GM19351 (cell line): ENCODE measurements around the gene CENPO.
"Not testable (repeated sequence)": the region's sequence is repeated elsewhere in the genome, so short reads cannot be mapped to it uniquely, and the experiment has no call there.

Experiments
- ATAC-seq: cut with Tn5 transposase; IDR thresholded peaks from one replicate; pipeline ENCODE4 v1.9.1; 2021; ENCODE audit warnings: mild to moderate bottlenecking, moderate library complexity; ENCODE audit not compliant: unreplicated experiment

The CENPO gene

DNA sequence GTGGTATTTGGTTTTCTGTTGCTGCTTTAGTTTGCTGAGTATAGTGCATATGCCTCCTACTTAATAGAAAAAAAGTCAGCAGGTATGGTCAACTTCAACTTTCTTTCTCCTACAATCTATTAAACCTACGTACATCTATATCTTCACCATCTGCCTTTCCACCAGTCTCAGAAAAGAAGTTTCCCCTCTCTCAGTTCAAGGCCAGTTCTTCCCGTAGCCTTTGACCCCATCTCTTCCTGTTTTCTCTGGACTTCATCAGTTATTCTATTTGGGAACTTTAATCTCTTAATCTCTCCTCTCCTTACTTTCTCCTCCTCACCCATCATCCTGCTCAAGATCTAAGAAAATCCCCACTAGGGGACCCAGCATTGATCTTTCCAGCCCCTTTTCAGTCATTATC, 5.7 kb upstream of the CENPO start:
- no peak for ATAC-seq

GRCh38 chr2:24788816-24789215, 4.4 kb upstream of the CENPO start:
- ATAC-seq: no peak

- ATAC-seq: no peak
Measured at GRCh38 chr2:24791452-24791851, 1.8 kb upstream of the CENPO start.

DNA sequence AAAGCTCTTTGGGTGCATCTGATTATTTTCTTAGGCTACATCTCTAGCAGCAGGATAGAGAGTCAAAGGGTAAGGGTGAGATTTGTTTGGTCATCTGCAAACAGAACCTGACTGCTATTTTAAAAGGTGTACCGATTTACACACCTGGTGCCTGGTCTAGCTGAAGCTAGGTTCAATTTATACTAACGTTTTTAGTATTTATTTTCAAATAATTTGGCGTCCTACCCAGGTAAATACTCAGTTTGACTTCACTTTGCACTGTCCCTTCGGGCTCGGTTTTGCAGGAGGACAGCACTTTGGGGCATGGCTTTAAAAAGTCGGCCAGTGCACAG, 717 bp upstream of the CENPO start:
- ATAC-seq: peak; percentile 32

DNA sequence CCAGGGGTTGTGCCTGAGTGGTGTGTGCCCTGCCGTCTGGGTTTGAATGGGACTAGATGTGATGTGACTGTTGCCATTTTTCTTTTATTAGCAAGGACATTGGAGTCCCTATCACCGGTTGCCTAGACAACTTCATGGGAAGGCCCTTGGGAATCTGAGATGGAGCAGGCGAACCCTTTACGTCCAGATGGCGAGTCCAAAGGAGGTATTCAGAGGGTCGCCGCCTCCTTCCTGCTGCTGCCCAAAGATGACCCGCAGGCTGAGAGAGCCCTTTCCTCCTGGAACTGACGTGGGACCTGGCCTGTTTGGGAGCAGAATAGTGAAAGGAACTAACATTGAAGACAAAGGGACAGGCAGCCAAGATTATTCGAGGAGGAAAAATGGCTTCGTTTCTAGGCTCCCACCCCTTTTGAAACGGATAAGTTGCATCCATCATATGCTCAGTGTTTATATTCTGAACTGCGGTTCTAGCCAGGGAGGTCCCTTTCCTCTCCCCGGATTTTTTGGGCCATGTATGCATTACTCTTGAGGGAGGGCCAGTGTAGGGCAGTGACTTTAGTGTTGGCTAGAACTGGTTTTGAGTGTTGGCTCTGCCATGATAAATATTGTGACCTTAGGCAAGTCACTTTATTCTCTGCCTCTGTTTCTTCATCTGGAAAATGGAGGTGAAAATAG, 673 bp downstream of the CENPO start:
- ATAC-seq: no peak

- no peak for ATAC-seq
Measured at GRCh38 chr2:24797644-24798043, 4.4 kb downstream of the CENPO start.

GRCh38 chr2:24800487-24800886, 7.3 kb downstream of the CENPO start:
- not testable (repeated sequence) for ATAC-seq

- not testable (repeated sequence) for ATAC-seq
Measured at GRCh38 chr2:24805811-24806660, 12.8 kb downstream of the CENPO start.

DNA sequence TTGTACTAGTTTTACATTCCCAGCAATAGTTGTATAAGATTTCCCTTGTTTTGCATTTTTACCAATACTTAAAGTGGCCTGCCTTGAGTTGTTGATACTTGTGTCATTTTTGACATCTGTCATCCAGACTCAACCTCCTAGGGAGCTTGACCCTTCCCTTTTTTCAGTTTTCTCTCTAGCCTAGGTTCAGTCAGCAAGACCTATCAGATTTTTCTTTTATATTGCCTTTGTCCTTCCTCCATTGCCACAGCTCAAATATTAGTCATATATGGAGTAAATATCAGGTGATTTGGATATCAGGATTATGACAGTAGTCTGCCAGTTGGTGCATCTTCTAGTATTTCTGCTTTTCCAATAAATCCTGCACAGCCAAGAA, 13.4 kb downstream of the CENPO start:
- ATAC-seq: no peak

GRCh38 chr2:24809316-24810007, 16.2 kb downstream of the CENPO start:
- no peak for ATAC-seq

DNA sequence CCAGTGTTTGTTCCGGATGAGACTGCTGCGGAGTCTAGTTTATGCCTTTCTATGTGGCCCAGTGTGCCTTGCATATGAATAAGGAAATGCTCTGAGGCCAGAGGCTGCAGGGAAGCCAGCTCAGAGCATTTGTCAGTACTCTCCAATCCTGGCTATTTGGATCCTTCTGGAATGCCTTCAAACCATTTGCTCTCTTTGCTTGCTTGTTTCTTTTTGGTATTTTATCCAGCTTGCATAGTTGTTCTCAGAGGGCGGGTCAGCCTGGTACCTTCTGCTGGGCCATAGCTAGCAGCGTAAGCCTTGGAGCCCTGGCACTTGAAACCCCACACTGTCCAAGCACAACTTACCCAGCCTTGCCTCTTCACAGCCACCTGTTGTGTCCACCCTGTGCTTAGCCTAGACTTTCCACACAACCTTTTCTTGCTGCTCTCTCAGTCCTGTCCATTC, 20.5 kb downstream of the CENPO start:
- no peak for ATAC-seq

DNA sequence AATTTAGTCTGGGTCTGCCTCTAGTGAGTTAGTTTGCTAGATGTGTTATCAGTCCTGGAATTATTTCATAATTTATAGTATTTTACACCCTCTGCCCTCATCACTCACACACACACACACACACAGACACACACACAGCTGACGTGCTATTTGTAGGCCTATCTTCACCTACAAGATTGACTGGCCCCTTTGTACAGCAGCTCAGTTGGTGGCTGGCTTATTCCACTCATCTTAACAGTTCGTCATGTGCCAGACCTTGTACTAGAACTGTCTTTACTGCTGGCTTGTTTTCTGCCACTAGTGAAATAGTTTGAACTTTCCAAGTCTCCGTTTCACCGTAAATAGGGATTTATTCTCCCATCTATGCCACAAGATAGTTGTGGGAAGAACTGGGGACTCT, 21.3 kb downstream of the CENPO start:
- no peak for ATAC-seq

DNA sequence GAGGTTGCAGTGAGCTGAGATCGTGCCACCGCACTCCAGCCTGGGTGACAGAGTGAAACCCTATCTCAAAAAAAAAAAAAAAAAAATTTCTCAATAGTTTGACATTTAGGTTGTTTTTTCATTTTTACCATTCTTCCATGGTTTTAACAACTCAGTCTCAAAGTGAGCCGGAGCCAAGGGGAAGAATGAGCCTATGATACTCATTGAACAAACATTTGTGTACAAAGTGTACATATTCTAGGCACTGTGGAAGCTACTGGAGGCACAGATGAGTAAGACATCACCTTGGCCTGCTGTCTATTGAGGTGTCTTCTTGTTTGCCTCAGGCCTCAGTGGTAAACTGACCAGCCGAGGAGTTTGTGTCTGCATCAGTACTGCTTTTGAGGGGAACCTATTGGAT, 21.9 kb downstream of the CENPO start:
- ATAC-seq: no peak

- ATAC-seq: no peak
Measured at GRCh38 chr2:24816404-24816803, 23.2 kb downstream of the CENPO start.

- ATAC-seq: no peak
Measured at GRCh38 chr2:24816884-24817283, 23.7 kb downstream of the CENPO start.

DNA sequence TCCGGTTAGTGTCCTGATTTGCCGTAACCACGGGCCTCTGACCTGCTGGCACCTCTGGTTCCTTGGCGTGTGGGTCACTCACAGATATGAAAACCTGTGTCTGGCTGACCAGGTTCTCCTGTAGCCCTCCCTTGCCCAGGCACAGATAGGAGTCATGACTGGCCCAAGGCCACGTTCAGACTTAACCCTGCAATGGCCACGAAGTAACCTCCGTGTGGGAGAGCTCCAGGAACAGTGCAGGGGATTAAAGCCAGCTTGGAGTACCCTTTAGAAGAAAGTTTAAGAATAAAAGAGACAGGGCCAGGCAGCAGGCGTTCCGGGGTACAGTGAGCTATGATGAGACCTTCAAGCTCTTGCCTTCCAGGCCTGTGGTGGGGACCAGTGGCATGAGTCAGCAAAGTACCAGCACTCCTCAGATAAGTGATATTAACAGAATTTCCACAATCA, 25.5 kb downstream of the CENPO start:
- no peak for ATAC-seq

DNA sequence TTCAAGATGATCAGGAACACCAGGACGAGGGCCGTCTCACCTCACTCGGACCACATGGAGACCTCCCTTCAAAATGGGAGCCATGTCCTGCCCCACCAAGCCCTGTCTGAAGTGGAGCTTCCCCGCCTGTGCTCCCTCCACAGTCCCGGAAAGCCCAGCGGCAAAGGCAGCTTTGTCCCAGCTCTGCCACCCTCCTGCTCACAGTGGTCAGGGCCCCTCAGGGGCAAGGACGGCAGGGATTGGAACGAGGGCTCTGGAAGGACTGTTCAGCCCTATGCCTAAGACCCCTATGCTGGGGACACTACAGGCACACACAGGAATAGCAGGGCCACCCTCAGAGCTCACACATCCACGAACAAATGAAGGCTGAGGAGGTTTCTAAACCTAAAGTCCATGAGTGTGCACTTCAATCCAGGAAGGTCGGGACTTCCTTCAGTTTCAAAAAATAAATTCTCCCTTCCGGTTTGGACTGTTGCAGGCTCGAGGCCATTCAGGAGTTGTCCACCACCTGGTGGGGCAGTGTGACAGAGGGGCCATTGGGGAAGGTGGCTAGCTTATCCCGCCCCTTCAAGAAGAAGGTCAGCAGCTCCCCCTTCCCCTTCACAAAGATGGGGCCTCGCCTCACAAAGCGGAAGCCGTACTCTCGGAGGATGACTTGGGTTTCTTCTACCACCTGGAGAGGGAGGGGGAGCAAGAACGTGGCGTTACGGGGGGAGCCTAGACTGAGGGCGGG, 26.4 kb downstream of the CENPO start:
- no peak for ATAC-seq

DNA sequence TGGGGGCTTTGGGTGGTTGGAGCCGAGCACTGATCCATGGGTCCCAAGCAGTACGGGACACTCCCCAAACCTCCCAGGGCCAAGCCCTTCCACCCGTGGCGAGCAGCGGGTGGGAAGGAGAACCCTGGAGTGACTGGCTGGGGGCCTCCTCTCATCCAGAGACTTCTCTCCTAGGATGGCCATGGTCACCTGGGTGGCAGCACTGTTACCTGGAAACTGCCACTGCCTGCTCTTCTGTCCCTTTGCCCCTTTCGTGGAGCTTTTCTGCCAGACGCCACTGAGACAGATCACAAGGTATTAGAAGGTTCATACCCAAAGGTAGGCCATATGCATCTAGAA, 26.9 kb downstream of the CENPO start:
- ATAC-seq: no peak

- no peak for ATAC-seq
Measured at GRCh38 chr2:24820598-24821432, 27.6 kb downstream of the CENPO start.

GRCh38 chr2:24821433-24821891, 28.2 kb downstream of the CENPO start:
- ATAC-seq: no peak
